Measurements from ENCODE around the gene OPN1SW. TPM values are rescaled to one million over a fixed set of nuclear protein-coding genes. Genes with fewer than 3 reads are reported as not detected.

Gene OPN1SW, protein sequence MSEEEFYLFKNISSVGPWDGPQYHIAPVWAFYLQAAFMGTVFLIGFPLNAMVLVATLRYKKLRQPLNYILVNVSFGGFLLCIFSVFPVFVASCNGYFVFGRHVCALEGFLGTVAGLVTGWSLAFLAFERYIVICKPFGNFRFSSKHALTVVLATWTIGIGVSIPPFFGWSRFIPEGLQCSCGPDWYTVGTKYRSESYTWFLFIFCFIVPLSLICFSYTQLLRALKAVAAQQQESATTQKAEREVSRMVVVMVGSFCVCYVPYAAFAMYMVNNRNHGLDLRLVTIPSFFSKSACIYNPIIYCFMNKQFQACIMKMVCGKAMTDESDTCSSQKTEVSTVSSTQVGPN
- not detected for total RNA-seq
- not detected for polyA plus RNA-seq
- long read RNA-seq, donor 1: 0 reads
- long read RNA-seq, donor 2: 0 reads
- long read RNA-seq, donor 3: 0 reads
- long read RNA-seq, donor 4: 0 reads
- long read RNA-seq, donor 5, partial matches to known transcripts: 0 of 1 reads
- long read RNA-seq, donor 5, other reads (novel, unspliced or antisense): 1 of 1 reads
- long read RNA-seq, donor 6, partial matches to known transcripts: 0 of 1 reads
- long read RNA-seq, donor 6, other reads (novel, unspliced or antisense): 1 of 1 reads
- long read RNA-seq, donor 7: 0 reads
- long read RNA-seq, donor 8: 0 reads
- long read RNA-seq, donor 9: 0 reads
- long read RNA-seq, donor 10: 0 reads

DNA sequence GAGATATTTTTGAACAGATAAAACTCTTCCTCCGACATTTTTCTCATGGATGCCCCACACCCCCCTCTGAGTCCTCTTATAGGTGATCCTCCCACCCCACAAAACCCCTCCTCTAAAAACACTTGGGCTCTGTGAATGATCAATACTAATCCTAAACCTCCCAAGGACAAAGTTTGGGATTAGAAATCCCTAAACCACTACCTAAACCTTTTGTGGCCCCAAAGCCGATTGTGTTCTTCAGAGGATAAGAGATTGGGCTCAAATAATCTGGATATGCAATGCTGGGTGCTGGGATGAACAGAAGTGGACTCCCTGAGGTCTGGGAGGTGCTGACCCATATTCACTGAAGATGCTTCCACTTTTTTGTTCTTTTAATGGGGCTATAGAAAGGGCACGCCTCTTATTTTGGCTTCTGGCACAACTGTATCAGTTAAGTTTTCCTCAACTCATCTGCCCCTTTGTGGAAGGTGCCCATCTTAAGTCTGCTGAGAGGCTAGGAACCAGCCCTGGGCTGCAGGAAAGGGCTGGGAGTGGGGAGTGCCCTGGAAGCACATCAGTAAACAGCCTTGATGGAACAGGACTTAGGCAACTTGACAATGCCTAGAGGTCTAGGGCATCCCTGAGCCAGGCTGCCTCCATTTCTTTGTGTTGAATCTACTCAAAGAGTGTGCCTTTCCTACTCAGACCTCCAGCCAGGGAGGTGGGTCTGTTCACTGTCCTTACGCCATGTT lies at the start of gene OPN1SW:
TSS of gene OPN1SW (minus strand) at position 51 of the 731 bp plus-strand sequence. CDS start at position 38, 13 bp downstream.
- 95 to 99% (median 96%) methylated on average over 4 of the region's 4 CpGs for WGBS, 4 donors
- intact Hi-C loops (cut with DNase I): no loop called here
- H3K36me3 ChIP-seq (replicated peaks in 1 of 2): peaks cover 0 to 21% of the 10 kb centered on the region in 2 donors
- no peaks in the 10 kb centered on the region for H3K4me1 ChIP-seq (replicated peaks in 1 of 2)
- H3K4me3 ChIP-seq: no peak within 1 kb of the TSS
- DNase-seq: no peak
- no peaks in the 10 kb centered on the region for H3K27me3 ChIP-seq
- no peak within 1 kb of the TSS for H3K27ac ChIP-seq
- TF ChIP-seq, protein P1, sequence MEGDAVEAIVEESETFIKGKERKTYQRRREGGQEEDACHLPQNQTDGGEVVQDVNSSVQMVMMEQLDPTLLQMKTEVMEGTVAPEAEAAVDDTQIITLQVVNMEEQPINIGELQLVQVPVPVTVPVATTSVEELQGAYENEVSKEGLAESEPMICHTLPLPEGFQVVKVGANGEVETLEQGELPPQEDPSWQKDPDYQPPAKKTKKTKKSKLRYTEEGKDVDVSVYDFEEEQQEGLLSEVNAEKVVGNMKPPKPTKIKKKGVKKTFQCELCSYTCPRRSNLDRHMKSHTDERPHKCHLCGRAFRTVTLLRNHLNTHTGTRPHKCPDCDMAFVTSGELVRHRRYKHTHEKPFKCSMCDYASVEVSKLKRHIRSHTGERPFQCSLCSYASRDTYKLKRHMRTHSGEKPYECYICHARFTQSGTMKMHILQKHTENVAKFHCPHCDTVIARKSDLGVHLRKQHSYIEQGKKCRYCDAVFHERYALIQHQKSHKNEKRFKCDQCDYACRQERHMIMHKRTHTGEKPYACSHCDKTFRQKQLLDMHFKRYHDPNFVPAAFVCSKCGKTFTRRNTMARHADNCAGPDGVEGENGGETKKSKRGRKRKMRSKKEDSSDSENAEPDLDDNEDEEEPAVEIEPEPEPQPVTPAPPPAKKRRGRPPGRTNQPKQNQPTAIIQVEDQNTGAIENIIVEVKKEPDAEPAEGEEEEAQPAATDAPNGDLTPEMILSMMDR (IDR thresholded peaks at IDR 0.05): no peak
- TF ChIP-seq POLR2A (IDR thresholded peaks at IDR 0.05): no peak
- H3K9me3 ChIP-seq (replicated peaks in 1 of 3): no peaks in the 10 kb centered on the region

DNA sequence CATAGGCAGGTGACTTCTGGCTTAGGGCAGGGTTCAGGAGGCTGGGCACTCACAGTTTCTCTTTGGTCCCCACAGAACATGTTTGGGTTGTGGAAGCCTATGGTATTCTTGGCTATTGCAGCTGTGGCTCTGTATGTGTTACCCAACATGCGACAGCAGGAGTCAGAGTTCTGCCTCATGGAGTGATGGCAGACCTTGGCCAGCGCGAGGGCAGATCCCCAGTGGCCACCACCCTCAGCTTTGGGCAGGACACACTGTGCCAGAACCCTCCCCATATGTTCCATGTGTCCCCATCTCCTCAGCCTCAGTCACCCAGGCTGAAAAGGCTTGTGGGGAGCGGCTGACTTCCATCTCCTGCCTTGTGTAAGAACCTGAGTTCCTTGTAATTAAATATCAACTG lies 46.1 kb upstream of the OPN1SW start:
- TF ChIP-seq POLR2A (IDR thresholded peaks at IDR 0.05): no peak
- TF ChIP-seq, protein P1 (IDR thresholded peaks at IDR 0.05): no peak
- Histone ChIP-seq H3K4me1 (replicated peaks in 1 of 2) (no peaks in the 10 kb centered on the region), H3K9me3 (replicated peaks in 1 of 3) (no peaks in the 10 kb centered on the region), H3K36me3 (replicated peaks in 1 of 2) (no peaks in the 10 kb centered on the region), H3K27me3 (no peaks in the 10 kb centered on the region), H3K4me3 (no peak overlapping the region), H3K27ac (no peak overlapping the region)
- DNase-seq: no peak
- WGBS, 4 donors: 60 to 100% (median 86%) methylated on average over 1 to 4 of the region's 4 CpGs
- intact Hi-C loops (cut with DNase I): no loop called here

DNA sequence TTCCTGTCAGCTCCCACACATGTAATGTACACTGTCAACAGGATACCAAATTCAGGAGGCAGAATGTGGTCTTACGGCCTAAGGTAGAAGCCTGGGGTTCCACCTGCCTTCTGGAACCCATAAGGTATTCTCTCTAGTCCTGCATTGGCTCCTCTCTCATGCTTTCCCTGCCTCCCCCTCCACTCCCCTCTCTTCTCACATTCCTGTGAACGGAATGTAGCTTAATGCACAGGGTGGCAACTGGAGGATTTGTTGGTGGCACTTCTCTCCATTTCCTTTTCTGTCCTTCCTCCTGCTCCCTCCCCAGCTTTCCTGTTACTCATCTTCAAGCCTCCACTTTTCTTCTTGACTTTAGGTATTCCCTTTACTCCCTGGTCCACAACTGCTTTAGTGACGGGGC lies 43.1 kb upstream of the OPN1SW start:
- Histone ChIP-seq H3K9me3 (replicated peaks in 1 of 3) (no peaks in the 10 kb centered on the region), H3K4me1 (replicated peaks in 1 of 2) (no peaks in the 10 kb centered on the region), H3K4me3 (no peak overlapping the region), H3K36me3 (replicated peaks in 1 of 2) (no peaks in the 10 kb centered on the region), H3K27ac (no peak overlapping the region), H3K27me3 (no peaks in the 10 kb centered on the region)
- DNase-seq: no peak
- TF ChIP-seq, protein P1 (IDR thresholded peaks at IDR 0.05): no peak
- no peak for TF ChIP-seq POLR2A (IDR thresholded peaks at IDR 0.05)
- WGBS, 4 donors: 77 to 85% (median 81%) methylated on average over 3 of the region's 3 CpGs
- intact Hi-C loops (cut with DNase I): no loop called here
